GM12874 (cell line): ENCODE data around the gene JADE3.

ENCODE experiments used
- CTCF ChIP-seq: IDR thresholded peaks from 2 replicates; pipeline ENCODE4 v1.5.1; 2011; ENCODE audit warnings: low read depth, mild to moderate bottlenecking, control low read depth, low read length, moderate library complexity; ENCODE audit not compliant: insufficient read depth

Gene JADE3

DNA sequence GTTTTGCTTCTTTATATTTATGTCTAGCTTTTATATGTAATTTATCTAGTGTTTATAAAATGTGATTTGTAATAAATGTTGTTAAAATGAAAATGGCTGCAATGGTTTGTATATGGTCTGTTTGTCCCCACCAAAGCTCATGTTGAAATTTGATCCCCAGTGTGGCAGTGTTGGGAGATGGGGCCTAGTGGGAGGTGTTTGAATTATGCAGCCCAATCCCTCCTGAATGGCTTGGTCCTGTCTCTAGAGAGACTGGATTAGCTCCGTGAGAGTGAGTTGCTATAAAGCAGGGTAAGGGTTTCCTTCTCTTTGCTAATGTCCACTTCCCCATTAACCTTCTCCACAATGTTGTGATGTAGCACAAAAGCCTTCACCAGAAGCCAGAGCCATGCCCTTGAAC is 30.0 kb upstream of the JADE3 start:
- no peak for TF ChIP-seq CTCF

GRCh38 chrX:46884799-46885198 is 27.4 kb upstream of the JADE3 start:
- TF ChIP-seq CTCF = no peak

DNA sequence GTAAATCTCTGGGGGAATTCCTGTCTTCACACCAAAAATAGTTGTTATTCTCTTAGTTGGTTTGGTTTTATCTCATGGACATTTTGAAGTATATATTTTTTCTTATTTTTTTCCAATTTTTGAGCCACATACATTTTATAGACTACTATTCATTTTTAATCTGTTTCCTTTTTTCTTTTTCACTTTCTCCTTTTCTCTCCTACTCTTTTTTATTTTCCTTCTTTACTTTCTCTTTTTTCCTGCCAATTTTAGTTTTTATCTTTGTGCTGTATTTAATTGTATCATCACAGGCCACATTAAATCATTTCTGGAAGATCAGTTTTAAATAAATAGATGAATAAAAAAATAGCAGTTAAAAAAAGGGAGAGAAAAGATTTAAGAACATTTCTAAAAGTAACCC is 14.0 kb upstream of the JADE3 start:
- no peak for TF ChIP-seq CTCF

DNA sequence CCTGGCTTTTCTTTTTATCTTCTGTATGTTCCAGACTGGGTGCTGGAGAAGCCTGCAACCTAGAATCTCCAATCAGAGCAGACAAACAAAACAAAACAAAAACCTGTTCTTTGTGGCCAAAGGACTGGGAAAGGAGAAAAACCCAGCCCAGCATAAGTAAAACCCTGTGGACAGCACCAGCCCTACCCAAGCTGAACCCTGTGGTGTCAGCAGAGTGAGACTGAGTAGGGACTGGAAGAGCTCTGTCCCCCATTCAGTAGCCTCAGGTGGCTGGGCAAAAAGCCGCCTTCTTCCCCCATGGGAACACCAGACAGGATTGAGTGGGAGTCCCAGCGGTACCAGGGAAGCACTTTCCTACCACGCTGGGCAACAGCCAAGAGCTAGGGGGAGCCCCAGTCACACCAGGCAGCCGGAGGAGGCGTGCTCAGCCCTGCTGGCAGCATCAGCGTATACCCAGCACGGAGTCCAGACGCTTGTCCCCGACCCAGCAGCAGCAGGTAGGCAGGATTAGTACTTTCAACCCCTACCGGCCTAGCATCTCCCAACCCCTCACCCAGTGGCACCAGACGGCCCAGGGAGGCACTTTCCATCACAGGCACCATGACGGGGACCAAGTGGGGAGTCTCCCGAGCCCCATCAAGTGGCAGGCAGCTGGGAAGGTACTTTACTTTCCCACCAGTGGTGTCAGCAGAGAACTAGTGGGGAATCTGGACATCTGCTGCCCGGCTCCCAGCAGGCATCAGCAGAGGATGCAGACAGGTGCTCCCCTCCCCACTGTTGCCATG is 8.6 kb upstream of the JADE3 start:
- TF ChIP-seq CTCF = peak; percentile 76

DNA sequence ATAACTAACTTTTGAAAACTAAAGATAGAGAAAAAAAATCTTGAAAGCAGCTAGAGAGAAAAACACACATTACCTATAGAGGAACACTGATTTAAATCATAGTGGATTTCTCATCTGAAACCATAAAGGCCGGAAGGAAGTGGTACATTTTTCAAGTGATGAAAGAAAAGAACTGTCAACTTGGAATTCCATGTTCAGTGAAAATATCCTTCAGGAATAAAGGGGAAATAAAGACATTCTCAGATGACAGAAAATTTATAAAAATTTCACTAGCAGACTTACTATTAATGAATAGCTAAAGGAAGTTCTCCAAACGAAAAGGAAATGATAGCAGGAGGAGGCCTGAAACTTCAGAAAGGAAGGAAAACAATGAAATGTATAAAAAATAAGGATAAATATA is 7.6 kb upstream of the JADE3 start:
- TF ChIP-seq CTCF = no peak

DNA sequence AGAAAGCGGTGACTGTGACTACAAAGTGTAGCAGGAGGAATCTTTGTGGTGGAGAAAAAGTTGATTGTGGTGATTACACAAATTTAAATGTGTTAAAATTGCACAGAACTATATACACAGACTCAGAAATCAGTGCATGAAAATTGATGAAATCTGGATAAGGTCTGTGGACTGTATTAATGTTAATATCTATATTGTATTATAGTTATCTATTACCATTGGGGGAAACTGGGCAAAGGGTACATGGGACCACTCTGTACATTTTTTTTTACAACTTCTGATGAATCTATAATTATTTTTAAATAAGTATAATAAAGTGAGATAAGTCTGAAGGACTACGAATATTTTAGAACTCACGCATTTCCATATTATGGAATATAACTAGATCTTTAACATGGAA is 1.8 kb upstream of the JADE3 start:
- TF ChIP-seq CTCF = no peak

GRCh38 chrX:46912603-46913491 is 626 bp downstream of the JADE3 start:
- peak; percentile 34 for TF ChIP-seq CTCF
